Glutamatergic neuron (in vitro differentiated cells): Measurements from ENCODE around the gene ZNF366. TPM values are rescaled to one million over a fixed set of nuclear protein-coding genes. Genes with fewer than 3 reads are reported as not detected.

Source experiments
- DNase-seq: peaks from one replicate; pipeline ENCODE4 v3.0.0; 2022
- H3K27ac Mint-ChIP-seq: one replicate; pipeline ENCODE4 v1.8.0; 2020; ENCODE audit warnings: mild to moderate bottlenecking, mixed read lengths, inconsistent platforms; ENCODE audit not compliant: unreplicated experiment
- H3K27me3 Mint-ChIP-seq: one replicate; pipeline ENCODE4 v1.8.0; 2020; ENCODE audit warnings: mild to moderate bottlenecking, moderate library complexity, mixed read lengths, inconsistent platforms; ENCODE audit not compliant: unreplicated experiment
- H3K36me3 Mint-ChIP-seq: one replicate; pipeline ENCODE4 v1.8.0; 2020; ENCODE audit warnings: mild to moderate bottlenecking, mixed read lengths, inconsistent platforms; ENCODE audit not compliant: unreplicated experiment
- H3K4me1 Mint-ChIP-seq: one replicate; pipeline ENCODE4 v1.8.0; 2020; ENCODE audit warnings: mild to moderate bottlenecking, low read depth, mixed read lengths, inconsistent platforms; ENCODE audit not compliant: unreplicated experiment
- H3K4me3 Mint-ChIP-seq: one replicate; pipeline ENCODE4 v1.8.0; 2020; ENCODE audit warnings: mild to moderate bottlenecking, mixed read lengths, inconsistent platforms; ENCODE audit not compliant: unreplicated experiment
- H3K9me3 Mint-ChIP-seq: one replicate; pipeline ENCODE4 v1.8.0; 2020; ENCODE audit warnings: mild to moderate bottlenecking, moderate library complexity, mixed read lengths, inconsistent platforms; ENCODE audit not compliant: unreplicated experiment
- total RNA-seq: library from RNA; stranded (reverse); fragmentation: NEBNext Ultra II Directional; extraction: Animal tissue kit (Norgen Biotek cat#: 25700); gene quantifications from one replicate; pipeline ENCODE4 v1.2.1, GENCODE V29; 2021; ENCODE audit not compliant: unreplicated experiment
- TF ChIP-seq, protein P1 (sequence below): fragments of 200-600 bp; sonication (generic); IDR thresholded peaks from one replicate; pipeline ENCODE4 v1.5.0; 2021; ENCODE audit not compliant: partially characterized antibody, unreplicated experiment

Gene ZNF366
- total RNA-seq, 1 donor from 2014 or later = not detected

DNA sequence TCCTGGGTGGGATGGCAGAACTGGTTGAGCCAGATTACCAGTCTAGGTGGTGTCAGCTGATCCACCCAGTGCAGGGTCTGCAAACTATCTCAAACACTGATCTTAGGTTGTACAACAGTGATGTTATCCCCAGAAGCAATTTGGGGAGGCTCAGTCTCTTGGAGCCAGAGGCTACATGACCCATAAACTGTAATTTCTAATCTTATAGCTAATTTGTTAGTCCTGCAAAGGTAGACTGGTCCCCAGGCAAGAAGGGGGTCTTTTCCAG, 5.3 kb upstream of the ZNF366 start:
- Mint-ChIP-seq H3K27me3 (no peaks in the 10 kb centered on the region), H3K9me3 (no peaks in the 10 kb centered on the region), H3K4me1 (no peaks in the 10 kb centered on the region), H3K4me3 (no peak overlapping the region), H3K36me3 (no peaks in the 10 kb centered on the region), H3K27ac (no peak overlapping the region)
- TF ChIP-seq, protein P1, sequence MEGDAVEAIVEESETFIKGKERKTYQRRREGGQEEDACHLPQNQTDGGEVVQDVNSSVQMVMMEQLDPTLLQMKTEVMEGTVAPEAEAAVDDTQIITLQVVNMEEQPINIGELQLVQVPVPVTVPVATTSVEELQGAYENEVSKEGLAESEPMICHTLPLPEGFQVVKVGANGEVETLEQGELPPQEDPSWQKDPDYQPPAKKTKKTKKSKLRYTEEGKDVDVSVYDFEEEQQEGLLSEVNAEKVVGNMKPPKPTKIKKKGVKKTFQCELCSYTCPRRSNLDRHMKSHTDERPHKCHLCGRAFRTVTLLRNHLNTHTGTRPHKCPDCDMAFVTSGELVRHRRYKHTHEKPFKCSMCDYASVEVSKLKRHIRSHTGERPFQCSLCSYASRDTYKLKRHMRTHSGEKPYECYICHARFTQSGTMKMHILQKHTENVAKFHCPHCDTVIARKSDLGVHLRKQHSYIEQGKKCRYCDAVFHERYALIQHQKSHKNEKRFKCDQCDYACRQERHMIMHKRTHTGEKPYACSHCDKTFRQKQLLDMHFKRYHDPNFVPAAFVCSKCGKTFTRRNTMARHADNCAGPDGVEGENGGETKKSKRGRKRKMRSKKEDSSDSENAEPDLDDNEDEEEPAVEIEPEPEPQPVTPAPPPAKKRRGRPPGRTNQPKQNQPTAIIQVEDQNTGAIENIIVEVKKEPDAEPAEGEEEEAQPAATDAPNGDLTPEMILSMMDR = no peak
- DNase-seq = no peak

DNA sequence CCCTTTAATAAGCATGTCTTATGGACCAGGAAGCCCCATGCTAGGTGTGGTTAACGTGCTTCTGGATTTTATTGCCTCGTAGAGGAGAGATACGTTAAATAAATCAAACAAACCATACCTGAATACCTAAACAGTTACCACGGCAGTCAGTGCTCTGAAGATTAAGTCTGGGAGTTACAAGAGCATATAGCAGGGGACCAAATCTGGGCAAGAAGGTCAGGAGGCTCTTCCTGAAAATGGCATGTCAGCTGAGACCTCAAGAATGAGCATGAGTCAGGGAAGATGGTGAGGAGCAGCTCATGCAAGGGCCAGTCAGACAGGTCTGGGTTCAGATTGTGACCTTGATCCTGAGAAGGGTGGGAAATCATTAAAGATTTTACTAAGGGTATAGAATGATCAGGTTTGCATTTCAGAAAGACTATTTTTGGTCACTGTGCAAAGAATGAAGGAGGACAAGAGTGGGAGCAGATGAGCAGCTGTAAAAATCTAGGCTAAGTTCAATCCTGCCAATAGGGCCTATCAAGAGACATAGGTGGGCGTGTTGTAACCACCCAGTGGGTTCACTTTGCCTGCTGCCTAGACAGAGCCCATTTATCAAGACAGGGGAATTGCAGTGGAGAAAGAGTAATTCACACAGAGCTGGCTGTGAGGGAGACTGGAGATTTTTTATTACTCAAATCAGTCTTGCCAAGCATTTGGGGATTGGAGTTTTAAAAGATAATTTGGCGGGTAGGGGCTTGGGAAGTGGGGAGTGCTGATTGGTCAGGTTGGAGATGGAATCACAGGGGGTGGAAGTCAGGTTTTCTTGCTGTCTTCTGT, 4.8 kb upstream of the ZNF366 start:
- no peak for DNase-seq
- H3K9me3 Mint-ChIP-seq = no peaks in the 10 kb centered on the region
- H3K4me3 Mint-ChIP-seq = no peak overlapping the region
- H3K4me1 Mint-ChIP-seq = no peaks in the 10 kb centered on the region
- no peaks in the 10 kb centered on the region for H3K36me3 Mint-ChIP-seq
- no peaks in the 10 kb centered on the region for H3K27me3 Mint-ChIP-seq
- TF ChIP-seq, protein P1 = no peak
- H3K27ac Mint-ChIP-seq = no peak overlapping the region

GRCh38 chr5:72511366-72511765, 4.2 kb upstream of the ZNF366 start:
- no peaks in the 10 kb centered on the region for H3K36me3 Mint-ChIP-seq
- H3K4me1 Mint-ChIP-seq = no peaks in the 10 kb centered on the region
- no peak overlapping the region for H3K27ac Mint-ChIP-seq
- TF ChIP-seq, protein P1 = no peak
- H3K9me3 Mint-ChIP-seq = no peaks in the 10 kb centered on the region
- no peak for DNase-seq
- H3K27me3 Mint-ChIP-seq = no peaks in the 10 kb centered on the region
- H3K4me3 Mint-ChIP-seq = no peak overlapping the region

GRCh38 chr5:72510610-72511181, 3.5 kb upstream of the ZNF366 start:
- Mint-ChIP-seq H3K36me3 (no peaks in the 10 kb centered on the region), H3K4me1 (no peaks in the 10 kb centered on the region), H3K9me3 (no peaks in the 10 kb centered on the region), H3K27me3 (no peaks in the 10 kb centered on the region), H3K27ac (no peak overlapping the region), H3K4me3 (no peak overlapping the region)
- TF ChIP-seq, protein P1 = no peak
- DNase-seq = no peak

GRCh38 chr5:72509401-72509800, 2.2 kb upstream of the ZNF366 start:
- Mint-ChIP-seq H3K27me3 (no peaks in the 10 kb centered on the region), H3K36me3 (no peaks in the 10 kb centered on the region), H3K9me3 (no peaks in the 10 kb centered on the region), H3K4me3 (no peak overlapping the region), H3K4me1 (no peaks in the 10 kb centered on the region), H3K27ac (no peak overlapping the region)
- DNase-seq = peak; percentile 25
- TF ChIP-seq, protein P1 = no peak
